ENCODE measurements around the gene CMIP. TPM values are rescaled to one million over a fixed set of nuclear protein-coding genes. Genes with fewer than 3 reads are reported as not detected.

The CMIP gene
- total and polyA plus RNA-seq, 10 of the 15 experiments (the other 5 are each of a cell fraction or from before 2014, with no cell fraction given), result 1.2 to 43.2 (median 4.4) TPM

GRCh38 chr16:81616321-81617020 lies 171.9 kb downstream of the CMIP start (continued):
- TF ChIP-seq SIN3A (IDR thresholded peaks at IDR 0.05; ENCODE audit: low read depth, low read length) (no peak), NR2C2 (IDR thresholded peaks at IDR 0.05; ENCODE audit: borderline replicate concordance, control insufficient read depth, insufficient read length, low read depth) (no peak), HDGF (IDR thresholded peaks at IDR 0.05) (peak; percentile 29; the same call in 1 of the 2 replicates), BHLHE40 (IDR thresholded peaks at IDR 0.05; ENCODE audit: borderline replicate concordance in 1 of 2, low read depth in 2 of 2, low read length in 1 of 2) (peak in 1 of 2 experiments; percentile 31; a peak in 1 of 4 replicates), CEBPB (IDR thresholded peaks at IDR 0.05; ENCODE audit: borderline replicate concordance in 1 of 2, low read depth in 2 of 2, low read length in 2 of 2) (no peak), KDM1A (IDR thresholded peaks at IDR 0.05; ENCODE audit: borderline replicate concordance) (no peak), GATAD2B (conservative IDR thresholded peaks at IDR 0.05; ENCODE audit: low read depth) (peak; percentile 41; the same call in 1 of the 2 replicates), NR2C1 (IDR thresholded peaks at IDR 0.05) (no peak), MLLT1 (IDR thresholded peaks at IDR 0.05) (no peak), ATF7 (IDR thresholded peaks at IDR 0.05; ENCODE audit: low read depth) (peak; percentile 57; the same call in 1 of the 2 replicates), PAX8 (IDR thresholded peaks at IDR 0.05) (no peak), ZNF274 (IDR thresholded peaks at IDR 0.05; ENCODE audit: insufficient read depth, insufficient read length) (no peak), IKZF1 (conservative IDR thresholded peaks at IDR 0.05) (peak; percentile 71), STAT3 (IDR thresholded peaks at IDR 0.05; ENCODE audit: low read depth, low read length) (no peak), BRCA1 (IDR thresholded peaks at IDR 0.05; ENCODE audit: low read depth, low read length) (no peak), ZSCAN29 (IDR thresholded peaks at IDR 0.05) (no peak), TBL1XR1 (IDR thresholded peaks at IDR 0.05; ENCODE audit: low read depth, low read length) (no peak), ZBTB11 (CRISPR knock-in tag; IDR thresholded peaks at IDR 0.05) (no peak), BCL3 (IDR thresholded peaks at IDR 0.05; ENCODE audit: borderline replicate concordance, insufficient read depth, low read depth, low read length, poor library complexity, severe bottlenecking) (peak; percentile 52), IRF5 (IDR thresholded peaks at IDR 0.05; ENCODE audit: borderline replicate concordance) (no peak), HDAC2 (IDR thresholded peaks at IDR 0.05) (no peak), CREB1 (IDR thresholded peaks at IDR 0.05; ENCODE audit: low read depth) (no peak), EP300 (IDR thresholded peaks at IDR 0.05; ENCODE audit: borderline replicate concordance in 1 of 2, control insufficient read depth in 1 of 2, low read depth in 2 of 2, low read length in 2 of 2) (peak in 1 of 2 experiments; percentile 29; a peak in 1 of 4 replicates), CREM (IDR thresholded peaks at IDR 0.05; ENCODE audit: low read depth) (no peak)

Measured in GM12878 (cell line).